ENCODE measurements around the gene ZNF628.
A peak's percentile ranks its signal among the peaks of the same experiment; 100 is the strongest.
"Not testable (repeated sequence)": the region's sequence is repeated elsewhere in the genome, so short reads cannot be mapped to it uniquely, and the experiment has no call there.

ZNF628 gene

DNA sequence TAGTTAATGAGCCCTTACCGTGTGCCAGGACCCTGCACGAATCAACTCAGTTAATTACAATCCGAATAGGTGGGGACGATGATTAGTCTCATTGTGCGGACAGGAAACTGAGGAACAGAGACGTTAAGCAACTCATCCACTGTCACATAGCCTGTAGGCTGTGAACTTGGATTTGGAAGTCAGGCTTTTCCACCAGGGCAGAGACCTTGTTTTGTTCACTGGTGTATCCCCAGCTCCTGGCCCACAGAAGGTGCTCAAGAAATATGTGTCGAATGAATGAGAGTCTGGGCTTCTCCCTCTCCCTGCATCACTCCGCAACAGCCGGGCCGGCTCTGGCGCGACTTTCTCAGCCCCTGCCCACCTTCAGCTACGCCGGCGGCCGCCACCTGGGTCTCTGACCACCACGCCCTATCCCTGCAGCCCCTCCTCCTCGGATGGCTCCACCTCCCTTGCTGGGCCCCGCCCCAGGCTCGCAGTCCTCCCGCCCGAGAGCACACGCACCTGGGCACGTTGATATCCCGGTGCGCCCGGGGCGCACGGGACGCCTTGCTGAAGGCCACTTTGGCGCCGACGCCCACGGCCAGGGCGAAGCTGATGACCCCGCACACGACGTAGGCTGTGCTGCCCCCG lies 34.6 kb upstream of the ZNF628 start:
- peaks cover 12% of the 10 kb centered on the region for H3K4me1 ChIP-seq (ENCODE audit: control insufficient read depth, low read depth, low read length)
- peaks cover 88% of the 10 kb centered on the region for H3K27me3 ChIP-seq (ENCODE audit: control insufficient read depth, insufficient read depth, low read length)
- no peak overlapping the region for H3K9ac ChIP-seq (ENCODE audit: low read length)
- no peaks in the 10 kb centered on the region for H3K36me3 ChIP-seq (ENCODE audit: control insufficient read depth, low read depth, low read length)
- H3K9me3 ChIP-seq (ENCODE audit: control insufficient read depth, low read depth, low read length), result no peaks in the 10 kb centered on the region
- H3K4me3 ChIP-seq (ENCODE audit: low read length), result peak overlapping the region; percentile 63
- no peak overlapping the region for H3K27ac ChIP-seq (ENCODE audit: low read length)

DNA sequence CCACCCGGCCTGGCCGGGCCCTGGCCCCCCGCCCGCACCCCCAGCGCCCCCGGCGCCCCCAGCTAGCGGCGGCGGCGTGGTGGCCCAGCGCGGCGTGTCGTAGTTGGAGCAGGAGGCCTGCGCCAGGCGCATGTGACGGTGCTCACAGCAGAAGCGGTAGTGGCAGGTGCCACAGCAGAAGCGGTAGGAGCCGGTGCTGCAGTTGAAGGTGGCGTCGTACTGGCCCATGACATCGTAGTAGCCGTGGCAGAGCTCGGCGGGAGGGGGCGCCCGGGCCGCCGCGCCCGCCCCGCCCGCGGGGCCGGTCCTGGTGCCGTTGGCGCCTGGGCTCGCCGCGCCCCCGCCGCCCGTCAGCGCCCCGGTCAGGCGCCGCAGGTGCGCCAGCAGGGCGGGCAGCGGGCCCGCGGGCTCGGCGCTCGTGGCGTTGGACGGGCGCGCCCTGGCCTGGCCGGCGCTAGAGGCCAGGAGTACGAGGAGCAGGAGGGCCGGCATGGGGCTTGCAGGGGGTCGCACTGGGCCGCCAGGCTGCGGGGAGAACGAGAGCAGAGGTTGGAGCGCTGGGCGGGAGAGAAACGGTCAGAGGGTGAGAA lies 34.0 kb upstream of the ZNF628 start:
- Histone ChIP-seq H3K4me1 (ENCODE audit: control insufficient read depth, low read depth, low read length) (peaks cover 12% of the 10 kb centered on the region), H3K4me3 (ENCODE audit: low read length) (no peak overlapping the region), H3K9ac (ENCODE audit: low read length) (no peak overlapping the region), H3K27me3 (ENCODE audit: control insufficient read depth, insufficient read depth, low read length) (peaks cover 95% of the 10 kb centered on the region), H3K36me3 (ENCODE audit: control insufficient read depth, low read depth, low read length) (no peaks in the 10 kb centered on the region), H3K9me3 (ENCODE audit: control insufficient read depth, low read depth, low read length) (no peaks in the 10 kb centered on the region), H3K27ac (ENCODE audit: low read length) (no peak overlapping the region)

DNA sequence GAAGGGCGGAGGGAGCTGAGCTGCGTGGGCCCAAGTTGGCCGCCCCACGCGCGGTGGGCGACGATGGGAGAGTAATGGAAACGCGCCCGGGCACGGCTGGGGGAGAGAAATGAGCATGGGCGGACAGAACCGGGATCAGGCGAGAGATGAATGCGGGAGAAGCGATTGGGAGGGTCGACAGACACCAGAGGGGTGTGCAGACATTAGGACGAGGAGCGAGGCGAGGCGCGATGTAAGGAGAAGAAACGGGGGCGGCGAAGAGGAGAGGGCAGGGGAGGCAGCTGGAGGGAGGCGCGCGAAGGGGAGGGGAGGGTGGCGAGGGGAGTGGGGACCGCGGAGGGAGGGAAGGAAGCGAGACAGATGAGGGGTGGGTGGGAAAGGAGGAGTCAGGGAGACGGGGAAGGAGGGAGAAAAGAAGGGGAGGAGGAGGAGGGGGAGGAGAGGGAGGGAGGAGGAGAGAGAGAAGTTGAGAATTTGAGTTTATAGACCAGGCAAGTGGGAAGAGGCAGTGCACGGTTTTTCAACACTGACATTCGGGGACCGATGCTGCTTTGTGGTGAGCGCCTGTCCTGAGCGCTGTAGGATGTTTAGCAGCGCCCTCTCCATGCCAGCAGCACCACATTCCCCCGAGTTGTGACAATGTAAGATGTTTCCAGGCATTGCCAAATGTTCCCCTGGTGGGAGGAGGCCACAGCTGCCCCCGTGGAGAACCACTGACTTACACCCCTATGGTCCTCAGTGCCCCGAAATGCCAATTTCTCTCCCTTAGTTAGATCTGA lies 33.2 kb upstream of the ZNF628 start, which contains the start of gene SHISA7:
SHISA7 (minus strand) TSS at position 256 of the 779 bp plus-strand sequence. CDS start 437 bp downstream, outside the sequence.
- H3K36me3 ChIP-seq (ENCODE audit: control insufficient read depth, low read depth, low read length), result no peaks in the 10 kb centered on the region
- peak within 1 kb of the TSS; percentile 24 for H3K4me3 ChIP-seq (ENCODE audit: low read length)
- no peaks in the 10 kb centered on the region for H3K9me3 ChIP-seq (ENCODE audit: control insufficient read depth, low read depth, low read length)
- H3K27me3 ChIP-seq (ENCODE audit: control insufficient read depth, insufficient read depth, low read length), result peaks cover 98% of the 10 kb centered on the region
- H3K27ac ChIP-seq (ENCODE audit: low read length), result no peak within 1 kb of the TSS
- no peak within 1 kb of the TSS for H3K9ac ChIP-seq (ENCODE audit: low read length)
- peaks cover 12% of the 10 kb centered on the region for H3K4me1 ChIP-seq (ENCODE audit: control insufficient read depth, low read depth, low read length)

DNA sequence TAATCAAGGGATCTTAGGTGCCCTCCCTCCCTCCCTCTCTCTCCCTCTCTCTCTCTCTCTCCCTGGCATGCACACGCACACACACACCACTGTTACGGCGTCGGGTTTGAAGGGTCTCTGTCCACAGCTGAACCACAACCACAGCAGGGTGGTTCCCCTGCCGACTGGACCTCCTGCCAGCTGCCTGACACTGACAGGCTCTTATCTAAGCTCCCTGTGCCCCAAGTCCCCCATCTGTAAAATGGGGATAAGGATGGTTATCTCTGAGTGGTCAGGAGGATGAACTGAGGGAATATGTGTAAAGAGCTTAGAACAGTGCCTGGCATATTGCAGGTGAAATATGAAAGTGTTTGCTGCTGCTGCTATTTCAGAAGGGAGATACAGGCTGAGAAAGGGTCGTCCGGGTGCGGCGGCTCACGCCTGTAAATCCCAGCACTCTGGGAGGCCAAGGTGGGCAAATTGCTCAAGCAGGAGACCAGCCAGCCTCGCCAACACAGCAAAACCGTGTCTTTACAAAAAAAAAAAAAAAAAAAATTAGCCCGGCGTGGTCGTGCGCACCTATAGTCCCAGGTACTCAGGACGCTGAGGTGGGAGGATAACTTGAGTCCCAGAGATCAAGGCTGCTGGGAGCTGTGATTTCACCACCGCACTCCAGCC lies 32.5 kb upstream of the ZNF628 start:
- Histone ChIP-seq H3K9ac (ENCODE audit: low read length) (no peak overlapping the region), H3K27ac (ENCODE audit: low read length) (no peak overlapping the region), H3K27me3 (ENCODE audit: control insufficient read depth, insufficient read depth, low read length) (peaks cover 98% of the 10 kb centered on the region), H3K9me3 (ENCODE audit: control insufficient read depth, low read depth, low read length) (no peaks in the 10 kb centered on the region), H3K4me1 (ENCODE audit: control insufficient read depth, low read depth, low read length) (peaks cover 12% of the 10 kb centered on the region), H3K4me3 (ENCODE audit: low read length) (no peak overlapping the region), H3K36me3 (ENCODE audit: control insufficient read depth, low read depth, low read length) (no peaks in the 10 kb centered on the region)

DNA sequence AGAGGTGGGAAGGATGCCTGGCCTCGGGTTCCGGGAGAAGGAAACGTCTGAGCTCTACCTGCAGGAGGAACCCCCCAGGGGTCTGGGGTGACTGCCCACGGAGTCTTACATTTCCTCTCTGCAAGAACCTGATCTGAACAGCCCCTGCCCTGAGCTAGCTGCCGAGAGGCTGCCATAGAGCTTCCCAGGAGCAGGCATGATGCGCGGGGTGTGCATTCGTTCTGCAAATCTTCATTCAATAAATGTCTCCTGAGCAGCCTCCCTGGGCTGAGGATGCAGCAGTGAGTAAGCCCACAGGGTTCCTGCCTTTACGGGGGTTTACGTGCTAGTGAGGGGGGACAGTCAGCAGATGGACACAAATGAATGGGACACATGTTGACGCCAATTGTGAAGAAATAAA lies 31.8 kb upstream of the ZNF628 start:
- peaks cover 12% of the 10 kb centered on the region for H3K4me1 ChIP-seq (ENCODE audit: control insufficient read depth, low read depth, low read length)
- H3K27me3 ChIP-seq (ENCODE audit: control insufficient read depth, insufficient read depth, low read length), result peaks cover 98% of the 10 kb centered on the region
- H3K4me3 ChIP-seq (ENCODE audit: low read length), result no peak overlapping the region

DNA sequence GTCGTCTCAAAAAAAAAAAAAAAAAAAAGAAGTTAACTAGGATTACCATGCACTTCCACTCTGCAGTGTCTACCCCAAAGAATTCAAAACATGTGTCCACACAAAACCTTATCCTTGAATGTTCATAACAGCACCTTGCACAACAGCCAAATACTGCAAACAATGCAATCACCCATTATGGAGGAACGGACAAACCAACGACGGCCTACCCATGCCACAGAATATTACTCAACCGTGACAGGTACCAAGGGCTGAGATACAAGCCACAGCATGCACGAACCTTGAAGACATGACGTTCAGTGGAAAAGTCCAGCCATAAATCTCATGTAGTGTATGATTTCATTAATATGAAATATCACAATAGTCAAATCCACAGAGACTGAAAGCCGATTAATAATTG lies 30.4 kb upstream of the ZNF628 start:
- H3K27ac ChIP-seq (ENCODE audit: low read length), result no peak overlapping the region
- H3K27me3 ChIP-seq (ENCODE audit: control insufficient read depth, insufficient read depth, low read length), result peaks cover 99% of the 10 kb centered on the region
- no peak overlapping the region for H3K9ac ChIP-seq (ENCODE audit: low read length)
- no peaks in the 10 kb centered on the region for H3K9me3 ChIP-seq (ENCODE audit: control insufficient read depth, low read depth, low read length)
- H3K4me1 ChIP-seq (ENCODE audit: control insufficient read depth, low read depth, low read length), result peaks cover 7% of the 10 kb centered on the region
- no peak overlapping the region for H3K4me3 ChIP-seq (ENCODE audit: low read length)
- no peaks in the 10 kb centered on the region for H3K36me3 ChIP-seq (ENCODE audit: control insufficient read depth, low read depth, low read length)

More for the DNA sequence above, 31.8 kb upstream of the ZNF628 start:
- no peaks in the 10 kb centered on the region for H3K9me3 ChIP-seq (ENCODE audit: control insufficient read depth, low read depth, low read length)
- no peak overlapping the region for H3K9ac ChIP-seq (ENCODE audit: low read length)
- no peak overlapping the region for H3K27ac ChIP-seq (ENCODE audit: low read length)
- H3K36me3 ChIP-seq (ENCODE audit: control insufficient read depth, low read depth, low read length), result no peaks in the 10 kb centered on the region

DNA sequence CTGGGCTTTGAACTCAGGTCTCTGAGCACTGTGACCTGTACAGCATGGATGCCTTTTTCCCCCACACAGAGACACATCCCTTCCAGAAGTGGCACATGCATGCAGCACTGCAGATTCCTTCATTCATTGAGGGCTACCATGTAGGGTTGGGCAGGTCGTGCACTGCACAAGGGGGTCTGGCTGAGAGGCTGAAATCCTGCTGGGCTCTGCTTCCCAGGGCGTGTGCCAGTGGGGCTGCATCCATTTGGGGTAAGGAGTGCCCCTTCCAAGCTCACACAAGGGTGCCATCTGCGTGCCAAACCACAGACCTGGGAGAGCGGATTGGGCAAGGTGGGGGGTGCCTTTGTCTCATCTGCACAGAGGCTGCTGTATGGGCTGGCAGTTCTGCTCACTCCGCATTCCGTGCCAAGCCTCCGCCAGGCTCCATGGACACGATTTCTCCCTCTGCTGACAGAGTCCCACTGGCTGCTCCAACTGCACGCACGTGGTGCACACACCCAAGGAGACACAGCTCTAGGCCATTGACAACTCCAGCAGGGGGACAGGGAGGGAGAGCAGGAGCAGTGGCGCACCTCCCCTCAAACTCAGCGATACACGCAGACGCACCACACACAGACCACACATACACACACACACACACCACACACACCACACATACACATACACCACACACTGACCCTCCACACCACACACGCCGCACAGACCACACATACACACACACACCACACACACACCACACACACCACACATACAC lies 28.8 kb upstream of the ZNF628 start:
- H3K9ac ChIP-seq (ENCODE audit: low read length), result no peak overlapping the region
- no peaks in the 10 kb centered on the region for H3K36me3 ChIP-seq (ENCODE audit: control insufficient read depth, low read depth, low read length)
- no peak overlapping the region for H3K4me3 ChIP-seq (ENCODE audit: low read length)
- H3K27me3 ChIP-seq (ENCODE audit: control insufficient read depth, insufficient read depth, low read length), result peaks cover 100% of the 10 kb centered on the region
- no peaks in the 10 kb centered on the region for H3K4me1 ChIP-seq (ENCODE audit: control insufficient read depth, low read depth, low read length)
- no peaks in the 10 kb centered on the region for H3K9me3 ChIP-seq (ENCODE audit: control insufficient read depth, low read depth, low read length)
- H3K27ac ChIP-seq (ENCODE audit: low read length), result no peak overlapping the region

DNA sequence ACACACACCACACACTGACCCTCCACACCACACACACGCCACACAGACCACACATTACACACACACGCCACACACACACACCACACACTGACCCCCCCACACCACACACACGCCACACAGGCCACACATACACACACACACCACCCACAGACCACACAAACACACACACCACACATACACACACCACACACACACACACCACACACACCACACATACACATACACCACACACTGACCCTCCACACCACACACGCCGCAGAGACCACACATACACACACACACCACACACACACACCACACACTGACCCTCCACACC lies 28.3 kb upstream of the ZNF628 start:
- H3K9ac ChIP-seq (ENCODE audit: low read length); H3K9me3 ChIP-seq (ENCODE audit: control insufficient read depth, low read depth, low read length); H3K36me3 ChIP-seq (ENCODE audit: control insufficient read depth, low read depth, low read length); H3K4me1 ChIP-seq (ENCODE audit: control insufficient read depth, low read depth, low read length); H3K27ac ChIP-seq (ENCODE audit: low read length); H3K4me3 ChIP-seq (ENCODE audit: low read length): not testable (repeated sequence)
- H3K27me3 ChIP-seq (ENCODE audit: control insufficient read depth, insufficient read depth, low read length), result peaks cover 95% of the 10 kb centered on the region

DNA sequence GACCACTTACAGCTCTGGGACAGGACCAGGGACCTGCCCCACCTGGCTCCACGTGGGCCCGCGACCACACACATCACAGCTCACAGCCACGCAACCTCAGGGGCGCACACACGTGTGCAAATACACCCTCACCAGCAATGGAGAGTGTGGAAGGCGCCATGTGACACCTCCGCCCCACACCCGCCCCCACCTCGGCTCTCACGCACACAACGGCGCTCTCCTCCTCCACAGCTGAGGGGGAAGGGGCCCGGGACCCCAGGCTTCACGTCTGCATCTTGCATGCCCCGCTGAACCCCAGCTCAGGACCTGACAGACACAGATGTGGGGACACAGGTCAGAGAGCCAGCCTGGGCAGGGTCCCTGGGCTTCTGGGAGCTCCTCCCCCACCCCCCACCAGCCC lies 26.9 kb upstream of the ZNF628 start:
- Histone ChIP-seq H3K27me3 (ENCODE audit: control insufficient read depth, insufficient read depth, low read length) (peaks cover 81% of the 10 kb centered on the region), H3K27ac (ENCODE audit: low read length) (no peak overlapping the region), H3K9ac (ENCODE audit: low read length) (no peak overlapping the region)

DNA sequence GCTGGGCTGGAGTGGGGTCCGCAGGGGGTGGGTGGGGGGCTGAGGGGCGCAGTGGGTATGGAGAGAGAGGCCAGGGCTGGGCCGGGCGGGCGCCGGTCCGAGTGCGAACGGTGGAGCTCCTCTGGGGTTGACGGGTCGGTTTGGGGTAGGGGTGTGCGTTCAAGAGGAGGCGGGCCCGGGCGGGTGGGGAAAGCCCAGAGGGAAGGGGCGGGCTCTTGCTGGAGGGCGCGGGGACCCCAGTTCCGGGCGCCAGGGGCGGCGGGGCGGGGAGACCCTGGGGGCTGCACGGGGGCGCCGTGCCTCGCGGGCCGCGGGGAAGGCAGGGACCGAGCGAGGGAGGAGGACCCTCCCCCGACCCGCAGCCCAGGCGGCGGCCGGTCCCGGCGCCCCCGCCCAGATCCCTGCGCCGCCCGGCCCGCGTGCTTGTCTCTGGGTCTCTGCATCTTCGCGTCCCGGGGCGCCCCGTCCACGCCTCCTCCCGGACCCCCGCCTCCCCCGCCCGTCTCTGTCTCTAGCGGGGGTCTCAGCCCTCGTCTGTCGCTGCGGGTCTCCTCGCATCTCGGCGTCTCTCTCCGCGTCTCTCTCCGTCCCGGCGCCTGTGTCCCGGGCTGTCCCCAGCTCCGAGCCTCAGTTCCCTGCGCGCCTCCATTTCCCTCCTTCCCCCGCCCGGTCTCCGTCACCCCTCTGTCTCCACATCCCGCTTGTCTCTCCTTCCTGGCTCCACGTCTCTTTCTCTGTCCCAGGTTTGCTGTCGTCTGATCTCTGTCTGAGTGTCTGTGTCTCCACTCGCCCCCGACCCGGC lies 25.1 kb upstream of the ZNF628 start:
- peak overlapping the region; percentile 30 for H3K4me3 ChIP-seq (ENCODE audit: low read length)
- no peaks in the 10 kb centered on the region for H3K36me3 ChIP-seq (ENCODE audit: control insufficient read depth, low read depth, low read length)
- H3K9ac ChIP-seq (ENCODE audit: low read length), result no peak overlapping the region
- peaks cover 62% of the 10 kb centered on the region for H3K27me3 ChIP-seq (ENCODE audit: control insufficient read depth, insufficient read depth, low read length)
- H3K9me3 ChIP-seq (ENCODE audit: control insufficient read depth, low read depth, low read length), result no peaks in the 10 kb centered on the region
- no peaks in the 10 kb centered on the region for H3K4me1 ChIP-seq (ENCODE audit: control insufficient read depth, low read depth, low read length)
- no peak overlapping the region for H3K27ac ChIP-seq (ENCODE audit: low read length)

More for the DNA sequence above, 26.9 kb upstream of the ZNF628 start:
- no peak overlapping the region for H3K4me3 ChIP-seq (ENCODE audit: low read length)
- H3K36me3 ChIP-seq (ENCODE audit: control insufficient read depth, low read depth, low read length), result no peaks in the 10 kb centered on the region
- H3K4me1 ChIP-seq (ENCODE audit: control insufficient read depth, low read depth, low read length), result no peaks in the 10 kb centered on the region
- H3K9me3 ChIP-seq (ENCODE audit: control insufficient read depth, low read depth, low read length), result no peaks in the 10 kb centered on the region
